ENCODE measurements around the gene FER.

DNA sequence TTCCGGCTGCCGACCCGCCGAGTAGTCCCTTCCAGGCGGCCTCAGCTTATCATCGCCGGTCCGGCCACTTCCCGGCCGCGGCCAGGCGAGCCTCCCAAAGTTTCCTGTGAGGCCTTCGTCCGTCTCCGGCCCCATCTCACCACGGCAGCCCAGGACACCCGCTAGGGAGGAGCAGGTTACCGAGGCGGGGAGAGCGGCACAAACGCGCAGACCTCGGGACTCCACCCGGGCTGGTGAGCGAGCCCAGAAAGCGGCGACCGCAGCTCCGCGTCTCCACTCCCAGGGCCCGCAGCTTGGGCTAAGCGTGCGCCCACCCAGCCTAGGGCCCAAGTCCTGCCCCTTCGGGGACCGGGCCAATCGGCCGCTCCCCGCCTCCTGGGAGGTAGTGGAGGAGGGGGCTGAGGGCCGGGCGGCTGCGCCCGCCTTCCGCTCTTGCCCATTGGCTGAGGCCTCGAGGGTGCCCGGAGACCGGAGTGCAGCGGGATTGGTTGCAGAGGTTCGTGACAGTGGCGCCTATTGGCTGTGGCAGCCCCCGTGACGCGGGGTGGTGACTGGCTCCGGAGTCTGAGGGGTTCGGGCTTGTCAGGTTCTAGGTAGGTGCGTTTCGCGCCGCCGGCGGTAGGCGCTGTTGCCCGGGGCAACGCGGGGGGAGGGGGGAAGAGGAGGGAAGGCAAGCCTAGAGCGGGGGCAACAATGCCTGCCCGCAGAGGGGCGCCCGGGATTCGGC lies 867 bp downstream of the FER start:
- TF ChIP-seq POLR2AphosphoS5 (IDR thresholded peaks at IDR 0.05) (peak; percentile 99), POLR2A (IDR thresholded peaks at IDR 0.05) (peak in 2 of 4 donors; percentile 88 to 96)
- TF ChIP-seq, protein P1, sequence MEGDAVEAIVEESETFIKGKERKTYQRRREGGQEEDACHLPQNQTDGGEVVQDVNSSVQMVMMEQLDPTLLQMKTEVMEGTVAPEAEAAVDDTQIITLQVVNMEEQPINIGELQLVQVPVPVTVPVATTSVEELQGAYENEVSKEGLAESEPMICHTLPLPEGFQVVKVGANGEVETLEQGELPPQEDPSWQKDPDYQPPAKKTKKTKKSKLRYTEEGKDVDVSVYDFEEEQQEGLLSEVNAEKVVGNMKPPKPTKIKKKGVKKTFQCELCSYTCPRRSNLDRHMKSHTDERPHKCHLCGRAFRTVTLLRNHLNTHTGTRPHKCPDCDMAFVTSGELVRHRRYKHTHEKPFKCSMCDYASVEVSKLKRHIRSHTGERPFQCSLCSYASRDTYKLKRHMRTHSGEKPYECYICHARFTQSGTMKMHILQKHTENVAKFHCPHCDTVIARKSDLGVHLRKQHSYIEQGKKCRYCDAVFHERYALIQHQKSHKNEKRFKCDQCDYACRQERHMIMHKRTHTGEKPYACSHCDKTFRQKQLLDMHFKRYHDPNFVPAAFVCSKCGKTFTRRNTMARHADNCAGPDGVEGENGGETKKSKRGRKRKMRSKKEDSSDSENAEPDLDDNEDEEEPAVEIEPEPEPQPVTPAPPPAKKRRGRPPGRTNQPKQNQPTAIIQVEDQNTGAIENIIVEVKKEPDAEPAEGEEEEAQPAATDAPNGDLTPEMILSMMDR (IDR thresholded peaks at IDR 0.05): peak in 1 of 7 experiments; percentile 20
